Measurements from ENCODE around the gene PI4KA.
"Not testable (repeated sequence)": the region's sequence is repeated elsewhere in the genome, so short reads cannot be mapped to it uniquely, and the experiment has no call there.

- not testable (repeated sequence) for TF ChIP-seq EZH2phosphoT487 (IDR thresholded peaks at IDR 0.05; ENCODE audit: borderline replicate concordance, low read depth, low read length); CTCF (conservative IDR thresholded peaks at IDR 0.05; ENCODE audit: low read length)
These were observed 42.8 kb upstream of the PI4KA start for GRCh38 chr22:20901093-20902033.

All from OCI-LY7 (cell line).